Measurements from ENCODE around the gene SNAPIN.

Gene SNAPIN

DNA sequence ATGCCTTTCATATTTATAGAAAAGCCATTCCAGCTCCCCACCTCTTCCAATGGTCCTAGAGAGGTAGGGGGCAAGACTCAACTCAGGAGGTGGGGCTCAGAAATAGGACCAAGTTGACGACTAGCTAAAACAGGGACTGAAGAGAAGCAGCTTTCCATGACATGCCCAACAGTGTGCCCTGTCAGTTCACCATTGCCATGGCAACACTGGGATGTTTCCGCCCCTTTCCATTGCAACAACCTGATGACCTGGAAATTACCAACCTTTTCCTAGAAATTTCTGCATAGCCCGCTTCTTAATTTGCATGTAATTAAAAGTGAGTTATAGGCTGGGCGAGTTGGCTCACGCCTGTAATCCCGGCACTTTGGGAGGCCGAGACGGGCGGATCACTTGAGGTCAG lies 47.0 kb downstream of the SNAPIN start:
- DNase-seq: no peak

DNA sequence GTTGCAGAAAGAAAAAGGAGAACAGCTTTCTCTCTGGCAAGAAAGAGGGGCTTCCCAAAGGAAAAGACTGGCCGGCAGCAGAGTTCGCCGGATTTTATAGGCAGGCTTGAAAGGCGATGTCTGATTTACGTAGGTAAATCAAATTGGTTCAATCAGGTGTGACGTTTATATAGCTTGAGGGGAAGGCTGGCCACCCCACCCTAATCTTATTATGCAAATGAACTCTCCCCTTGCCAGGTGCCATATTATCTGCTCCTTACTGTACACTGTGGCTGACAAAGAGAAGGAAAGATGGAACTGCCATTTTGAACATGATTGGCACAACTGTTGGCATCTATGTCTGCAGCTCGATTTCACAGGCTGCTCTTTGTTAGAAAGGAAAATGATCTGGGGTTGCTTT lies 52.5 kb downstream of the SNAPIN start:
- DNase-seq: no peak
